ENCODE results near the gene PAPLN. TPM values are rescaled to one million over a fixed set of nuclear protein-coding genes. Genes with fewer than 3 reads are reported as not detected.

The PAPLN gene
- total and polyA plus RNA-seq, 11 donors = 0.30 to 10.3 (median 1.4) TPM

DNA sequence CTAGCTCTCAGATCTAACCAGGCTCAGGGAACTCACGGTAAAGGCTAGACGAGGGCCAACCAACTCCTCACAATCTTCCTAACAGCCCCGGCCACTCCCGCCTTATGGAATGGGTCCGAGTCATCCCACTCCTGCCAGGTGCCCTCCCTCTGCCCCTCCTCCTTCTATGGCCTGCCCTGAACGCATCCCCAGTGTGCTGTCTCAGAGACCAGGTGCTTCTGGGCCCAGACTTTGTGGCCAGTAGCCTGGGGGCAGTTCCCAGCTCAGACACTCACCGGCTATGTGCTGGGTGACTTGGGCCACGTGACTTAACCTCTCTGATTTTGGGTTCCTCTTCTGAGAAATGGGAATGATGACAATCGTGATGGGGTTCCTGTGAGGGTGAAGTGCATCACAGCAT lies 22.5 kb downstream of the PAPLN start:
- TF ChIP-seq POLR2A (IDR thresholded peaks at IDR 0.05) = no peak
- TF ChIP-seq, protein P1, sequence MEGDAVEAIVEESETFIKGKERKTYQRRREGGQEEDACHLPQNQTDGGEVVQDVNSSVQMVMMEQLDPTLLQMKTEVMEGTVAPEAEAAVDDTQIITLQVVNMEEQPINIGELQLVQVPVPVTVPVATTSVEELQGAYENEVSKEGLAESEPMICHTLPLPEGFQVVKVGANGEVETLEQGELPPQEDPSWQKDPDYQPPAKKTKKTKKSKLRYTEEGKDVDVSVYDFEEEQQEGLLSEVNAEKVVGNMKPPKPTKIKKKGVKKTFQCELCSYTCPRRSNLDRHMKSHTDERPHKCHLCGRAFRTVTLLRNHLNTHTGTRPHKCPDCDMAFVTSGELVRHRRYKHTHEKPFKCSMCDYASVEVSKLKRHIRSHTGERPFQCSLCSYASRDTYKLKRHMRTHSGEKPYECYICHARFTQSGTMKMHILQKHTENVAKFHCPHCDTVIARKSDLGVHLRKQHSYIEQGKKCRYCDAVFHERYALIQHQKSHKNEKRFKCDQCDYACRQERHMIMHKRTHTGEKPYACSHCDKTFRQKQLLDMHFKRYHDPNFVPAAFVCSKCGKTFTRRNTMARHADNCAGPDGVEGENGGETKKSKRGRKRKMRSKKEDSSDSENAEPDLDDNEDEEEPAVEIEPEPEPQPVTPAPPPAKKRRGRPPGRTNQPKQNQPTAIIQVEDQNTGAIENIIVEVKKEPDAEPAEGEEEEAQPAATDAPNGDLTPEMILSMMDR (IDR thresholded peaks at IDR 0.05) = no peak
- Histone ChIP-seq H3K9me3 (no peaks in the 10 kb centered on the region), H3K27me3 (no peaks in the 10 kb centered on the region), H3K4me1 (no peaks in the 10 kb centered on the region), H3K36me3 (no peaks in the 10 kb centered on the region), H3K27ac (no peak overlapping the region), H3K4me3 (no peak overlapping the region)
- DNase-seq (no peak), ATAC-seq (no peak)
- intact Hi-C loops (cut with DNase I) = no loop called here
- 81 to 86% (median 83%) methylated on average over 7 to 9 of the region's 9 CpGs for WGBS, 4 donors

DNA sequence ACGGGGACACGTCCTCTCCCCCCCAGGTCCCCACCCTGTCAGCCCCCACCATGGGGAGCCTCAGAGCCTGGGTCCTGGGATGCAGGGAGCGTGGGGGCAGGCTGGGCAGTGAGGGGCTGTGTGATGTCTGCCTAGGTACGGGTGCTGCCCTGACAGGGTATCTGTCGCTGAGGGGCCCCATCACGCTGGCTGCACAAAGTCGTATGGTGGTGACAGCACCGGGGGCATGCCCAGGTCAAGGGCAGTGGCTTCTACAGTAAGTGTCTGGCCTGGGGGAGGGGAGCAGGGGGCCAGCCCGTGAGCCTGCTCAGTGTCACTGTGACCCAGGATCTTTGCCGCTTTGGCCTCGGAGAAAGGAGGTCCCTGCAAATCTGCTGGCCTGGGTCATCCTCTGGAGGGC lies 23.3 kb downstream of the PAPLN start:
- H3K27ac ChIP-seq = no peak overlapping the region
- DNase-seq (peak in 1 of 5 donors; percentile 48), ATAC-seq (no peak)
- H3K27me3 ChIP-seq = no peaks in the 10 kb centered on the region
- no peak overlapping the region for H3K4me3 ChIP-seq
- H3K4me1 ChIP-seq = no peaks in the 10 kb centered on the region
- 59 to 77% (median 67%) methylated on average over 6 to 11 of the region's 11 CpGs for WGBS, 4 donors
- intact Hi-C loops (cut with DNase I) = no loop called here
- no peaks in the 10 kb centered on the region for H3K9me3 ChIP-seq
- peaks cover 0 to 3% (median 0%) of the 10 kb centered on the region in 9 donors for H3K36me3 ChIP-seq
- no peak for TF ChIP-seq POLR2A (IDR thresholded peaks at IDR 0.05)
- TF ChIP-seq, protein P1 (IDR thresholded peaks at IDR 0.05) = no peak

DNA sequence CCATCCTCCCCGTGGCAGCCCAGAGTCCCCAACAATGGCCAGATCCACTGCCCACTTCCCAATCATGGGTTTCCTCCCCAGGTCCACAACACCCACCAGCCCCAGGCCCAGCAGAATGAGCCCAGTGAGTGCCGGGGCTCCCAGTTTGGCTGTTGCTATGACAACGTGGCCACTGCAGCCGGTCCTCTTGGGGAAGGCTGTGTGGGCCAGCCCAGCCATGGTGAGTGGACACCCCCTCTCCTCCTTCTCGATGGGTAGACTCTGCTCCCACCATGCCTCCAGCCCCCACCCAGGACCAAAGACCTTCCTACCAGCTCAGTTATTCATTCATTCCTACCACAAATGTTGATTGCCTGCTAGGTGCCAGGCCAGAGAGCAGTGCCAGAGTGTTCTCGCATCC lies 23.8 kb downstream of the PAPLN start:
- Histone ChIP-seq H3K4me3 (no peak overlapping the region), H3K36me3 (peaks cover 0 to 7% (median 0%) of the 10 kb centered on the region in 9 donors), H3K27ac (no peak overlapping the region), H3K27me3 (no peaks in the 10 kb centered on the region), H3K9me3 (no peaks in the 10 kb centered on the region), H3K4me1 (no peaks in the 10 kb centered on the region)
- TF ChIP-seq, protein P1 (IDR thresholded peaks at IDR 0.05) = no peak
- TF ChIP-seq POLR2A (IDR thresholded peaks at IDR 0.05) = no peak
- ATAC-seq = no peak
- DNase-seq = no peak
- WGBS, 4 donors = 73 to 92% (median 77%) methylated on average over 5 to 6 of the region's 6 CpGs
- intact Hi-C loops (cut with DNase I) = no loop called here

DNA sequence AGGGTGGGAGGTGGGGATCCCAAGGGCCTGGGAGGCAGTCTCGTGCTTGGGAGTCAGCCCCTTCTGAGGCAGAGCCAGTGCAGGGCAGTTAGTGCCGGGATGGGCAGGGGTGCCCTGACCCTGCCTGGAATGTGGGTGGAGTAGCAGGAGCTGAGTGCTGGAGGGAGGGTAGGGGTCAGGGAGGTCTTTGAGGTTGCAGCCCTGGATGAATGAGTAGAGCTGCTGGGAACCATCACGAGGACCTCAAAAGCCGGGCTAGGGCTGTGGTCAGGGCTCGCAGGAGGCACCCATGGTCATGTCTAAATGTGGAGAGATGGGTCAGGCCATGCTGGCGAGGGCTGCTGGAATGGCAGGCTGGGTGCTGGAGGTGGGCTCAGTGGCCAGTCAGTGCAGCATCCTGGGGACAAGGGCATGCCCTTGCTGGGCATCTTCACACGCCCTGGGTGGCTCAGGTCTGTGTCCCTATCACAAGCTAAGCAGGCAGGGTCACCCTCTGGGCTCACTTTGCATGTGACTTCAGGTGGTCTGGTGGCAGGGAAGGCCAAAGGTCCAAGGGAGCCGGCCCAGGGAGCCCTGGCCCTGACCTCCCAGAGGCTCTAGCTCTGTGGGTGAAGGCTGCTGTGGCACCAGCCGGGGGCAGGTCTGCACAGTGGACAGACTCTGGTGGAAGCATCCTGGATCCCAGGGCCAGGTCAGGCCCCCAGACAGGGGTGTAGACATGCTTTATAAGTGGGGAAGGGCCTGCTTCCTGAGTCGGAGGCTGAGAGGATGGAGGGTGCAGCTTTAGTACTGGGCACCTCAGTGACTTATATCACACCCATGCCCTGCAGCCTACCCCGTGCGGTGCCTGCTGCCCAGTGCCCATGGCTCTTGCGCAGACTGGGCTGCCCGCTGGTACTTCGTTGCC lies 24.5 kb downstream of the PAPLN start:
- H3K4me3 ChIP-seq = no peak overlapping the region
- intact Hi-C loops (cut with DNase I) = no loop called here
- ATAC-seq (no peak), DNase-seq (peak in 1 of 5 donors; percentile 42)
- H3K4me1 ChIP-seq = no peaks in the 10 kb centered on the region
- TF ChIP-seq, protein P1 (IDR thresholded peaks at IDR 0.05) = no peak
- no peak for TF ChIP-seq POLR2A (IDR thresholded peaks at IDR 0.05)
- WGBS, 4 donors = 89 to 93% (median 91%) methylated on average over 12 to 15 of the region's 15 CpGs
- no peaks in the 10 kb centered on the region for H3K9me3 ChIP-seq
- H3K27ac ChIP-seq = no peak overlapping the region
- no peaks in the 10 kb centered on the region for H3K27me3 ChIP-seq
- H3K36me3 ChIP-seq = peaks cover 0 to 7% (median 0%) of the 10 kb centered on the region in 9 donors
